ENCODE measurements around the gene ELL2.

- TF ChIP-seq POLR2A (IDR thresholded peaks at IDR 0.05) (no peak), POLR2AphosphoS5 (IDR thresholded peaks at IDR 0.05) (no peak), CTCF (IDR thresholded peaks at IDR 0.05 in 8 of 11, conservative IDR thresholded peaks at IDR 0.05 in 3 of 11) (no peak)
These were observed 40.1 kb downstream of the ELL2 start for GRCh38 chr5:95921501-95921900.
